GM18868 (cell line): Measurements from ENCODE around the gene MTX3.

Experiments
- ATAC-seq: cut with Tn5 transposase; IDR thresholded peaks from one replicate; pipeline ENCODE4 v1.9.1; 2021; ENCODE audit warnings: mild to moderate bottlenecking, moderate library complexity; ENCODE audit not compliant: unreplicated experiment

MTX3 gene

GRCh38 chr5:79936002-79936645, 54.9 kb downstream of the MTX3 start:
- no peak for ATAC-seq

GRCh38 chr5:79934681-79935080, 56.4 kb downstream of the MTX3 start:
- no peak for ATAC-seq

- ATAC-seq: no peak
Observed at GRCh38 chr5:79932510-79933504, 58.3 kb downstream of the MTX3 start.

GRCh38 chr5:79931866-79932265, 59.2 kb downstream of the MTX3 start:
- ATAC-seq: no peak

GRCh38 chr5:79931409-79931808, 59.7 kb downstream of the MTX3 start:
- no peak for ATAC-seq

- ATAC-seq: no peak
Observed at GRCh38 chr5:79929095-79929494, 62.0 kb downstream of the MTX3 start.
